DND-41 (cell line): Measurements from ENCODE around the gene THSD4.

Experiments
- ATAC-seq: fragments of 200-7000 bp; cut with Tn5 transposase; 3 replicates; pipeline ENCODE4 v1.9.1; 2021; ENCODE audit warnings: low read depth; ENCODE audit not compliant: insufficient read depth
- DNase-seq: peaks from one replicate; pipeline ENCODE4 v3.0.0-alpha.2; 2020
- H2AFZ ChIP-seq: 2 replicates; pipeline ENCODE4 v1.6.0; 2012; ENCODE audit warnings: low read depth, low read length
- H3K27ac ChIP-seq: 2 replicates; pipeline ENCODE4 v1.5.1; 2012; ENCODE audit warnings: low read length, inconsistent platforms
- H3K27me3 ChIP-seq: fragments of 200-600 bp; sonication (generic); 2 replicates; pipeline ENCODE4 v1.6.0; 2012; ENCODE audit warnings: low read length, mild to moderate bottlenecking, inconsistent platforms; ENCODE audit not compliant: insufficient read depth, poor library complexity
- H3K36me3 ChIP-seq: 2 replicates; pipeline ENCODE4 v1.5.1; 2012; ENCODE audit warnings: low read length, inconsistent platforms; ENCODE audit not compliant: insufficient read depth
- H3K4me1 ChIP-seq: 2 replicates; pipeline ENCODE4 v1.5.1; 2012; ENCODE audit warnings: mild to moderate bottlenecking, low read length; ENCODE audit not compliant: insufficient read depth
- H3K4me2 ChIP-seq: 2 replicates; pipeline ENCODE4 v1.6.0; 2012; ENCODE audit warnings: mild to moderate bottlenecking, moderate library complexity, low read length, inconsistent platforms; ENCODE audit not compliant: insufficient read depth
- H3K4me3 ChIP-seq, 2 experiments: fragments of 200-600 bp in 1 of 2; shearing (Covaris generic) in 1 of 2; 2 replicates each; pipeline ENCODE4 v1.5.1; 2012 to 2016; ENCODE audit warnings: inconsistent platforms in 2 of 2, low read length in 2 of 2, mild to moderate bottlenecking in 2 of 2, low read depth in 1 of 2, moderate library complexity in 1 of 2
- H3K79me2 ChIP-seq: 2 replicates; pipeline ENCODE4 v1.6.0; 2012; ENCODE audit warnings: low read length, inconsistent platforms; ENCODE audit not compliant: insufficient read depth
- H3K9ac ChIP-seq: 2 replicates; pipeline ENCODE4 v1.6.0; 2012; ENCODE audit warnings: low read depth, mild to moderate bottlenecking, inconsistent platforms, low read length, moderate library complexity
- H3K9me3 ChIP-seq: 2 replicates; pipeline ENCODE4 v1.5.1; 2012; ENCODE audit warnings: low read length, moderate library complexity, mild to moderate bottlenecking, inconsistent platforms; ENCODE audit not compliant: insufficient read depth, severe bottlenecking
- H4K20me1 ChIP-seq: 2 replicates; pipeline ENCODE4 v1.6.0; 2012; ENCODE audit warnings: low read length; ENCODE audit not compliant: insufficient read depth
- CTCF ChIP-seq: IDR thresholded peaks from 2 replicates; pipeline ENCODE4 v1.5.1; 2012; ENCODE audit warnings: borderline replicate concordance, low read length, moderate library complexity, mild to moderate bottlenecking; ENCODE audit not compliant: poor library complexity, severe bottlenecking; ENCODE audit errors: extremely low read depth
- EZH2 ChIP-seq: IDR thresholded peaks from 3 replicates; pipeline ENCODE4 v1.6.1; 2012; ENCODE audit warnings: borderline replicate concordance, low read depth, mild to moderate bottlenecking, moderate library complexity, low read length, inconsistent platforms; ENCODE audit not compliant: severe bottlenecking

THSD4 gene

GRCh38 chr15:71334434-71334833 is 219.2 kb downstream of the THSD4 start:
- Histone ChIP-seq H4K20me1 (no peaks in the 10 kb centered on the region), H3K36me3 (no peaks in the 10 kb centered on the region), H3K9ac (no peak overlapping the region), H3K4me2 (no peak overlapping the region), H3K27me3 (peaks cover 8% of the 10 kb centered on the region), H2AFZ (no peak overlapping the region), H3K4me3 (no peak overlapping the region), H3K79me2 (no peaks in the 10 kb centered on the region), H3K4me1 (no peaks in the 10 kb centered on the region), H3K27ac (no peak overlapping the region), H3K9me3 (no peaks in the 10 kb centered on the region)
- DNase-seq (no peak), ATAC-seq (no peak)
- TF ChIP-seq CTCF (no peak), EZH2 (no peak)

GRCh38 chr15:71334873-71335272 is 219.6 kb downstream of the THSD4 start:
- no peaks in the 10 kb centered on the region for H3K79me2 ChIP-seq
- no peak overlapping the region for H3K27ac ChIP-seq

GRCh38 chr15:71335591-71335990 is 220.3 kb downstream of the THSD4 start:
- Histone ChIP-seq H3K27me3 (peaks cover 8% of the 10 kb centered on the region), H3K79me2 (no peaks in the 10 kb centered on the region), H4K20me1 (no peaks in the 10 kb centered on the region), H3K36me3 (no peaks in the 10 kb centered on the region), H3K9me3 (no peaks in the 10 kb centered on the region), H3K4me1 (no peaks in the 10 kb centered on the region), H3K9ac (no peak overlapping the region), H2AFZ (no peak overlapping the region), H3K4me2 (no peak overlapping the region), H3K27ac (no peak overlapping the region), H3K4me3 (no peak overlapping the region)
- TF ChIP-seq EZH2 (no peak), CTCF (no peak)
- no peak for ATAC-seq
- DNase-seq: no peak

More at GRCh38 chr15:71334873-71335272, 219.6 kb downstream of the THSD4 start:
- Histone ChIP-seq H2AFZ (no peak overlapping the region), H3K4me1 (no peaks in the 10 kb centered on the region), H3K4me2 (no peak overlapping the region), H4K20me1 (no peaks in the 10 kb centered on the region), H3K9me3 (no peaks in the 10 kb centered on the region), H3K27me3 (peaks cover 8% of the 10 kb centered on the region), H3K9ac (no peak overlapping the region), H3K4me3 (no peak overlapping the region), H3K36me3 (no peaks in the 10 kb centered on the region)
- DNase-seq (no peak), ATAC-seq (no peak)
- TF ChIP-seq CTCF: no peak
- TF ChIP-seq EZH2: no peak

- Histone ChIP-seq H3K27ac (no peak overlapping the region), H3K9ac (no peak overlapping the region), H3K36me3 (no peaks in the 10 kb centered on the region), H2AFZ (no peak overlapping the region), H3K9me3 (no peaks in the 10 kb centered on the region), H4K20me1 (no peaks in the 10 kb centered on the region), H3K27me3 (peaks cover 8% of the 10 kb centered on the region), H3K4me3 (no peak overlapping the region), H3K4me1 (no peaks in the 10 kb centered on the region), H3K79me2 (no peaks in the 10 kb centered on the region), H3K4me2 (no peak overlapping the region)
- no peak for TF ChIP-seq EZH2
- no peak for TF ChIP-seq CTCF
- DNase-seq: no peak
- no peak for ATAC-seq
Observed at GRCh38 chr15:71336671-71337070, 221.4 kb downstream of the THSD4 start.
